Neuron (in vitro differentiated cells): ENCODE measurements around the gene LSM5.
"Not testable (repeated sequence)": the region's sequence is repeated elsewhere in the genome, so short reads cannot be mapped to it uniquely, and the experiment has no call there.

Source experiments
- H2AFZ ChIP-seq: one replicate; pipeline ENCODE4 v1.6.1; 2013; ENCODE audit warnings: low read depth, mild to moderate bottlenecking, inconsistent platforms, low read length, moderate library complexity
- H3K27me3 ChIP-seq: one replicate; pipeline ENCODE4 v1.6.1; 2013; ENCODE audit warnings: low read length; ENCODE audit not compliant: insufficient read depth
- H3K36me3 ChIP-seq: one replicate; pipeline ENCODE4 v1.6.1; 2013; ENCODE audit warnings: low read length; ENCODE audit not compliant: insufficient read depth
- H3K4me1 ChIP-seq: one replicate; pipeline ENCODE4 v1.6.1; 2013; ENCODE audit warnings: low read length; ENCODE audit not compliant: insufficient read depth
- H3K4me3 ChIP-seq: 2 replicates; pipeline ENCODE4 v1.5.1; 2013; ENCODE audit warnings: mild to moderate bottlenecking, low read length, moderate library complexity
- H3K9me3 ChIP-seq: one replicate; pipeline ENCODE4 v1.6.1; 2013; ENCODE audit warnings: low read length

LSM5 gene

DNA sequence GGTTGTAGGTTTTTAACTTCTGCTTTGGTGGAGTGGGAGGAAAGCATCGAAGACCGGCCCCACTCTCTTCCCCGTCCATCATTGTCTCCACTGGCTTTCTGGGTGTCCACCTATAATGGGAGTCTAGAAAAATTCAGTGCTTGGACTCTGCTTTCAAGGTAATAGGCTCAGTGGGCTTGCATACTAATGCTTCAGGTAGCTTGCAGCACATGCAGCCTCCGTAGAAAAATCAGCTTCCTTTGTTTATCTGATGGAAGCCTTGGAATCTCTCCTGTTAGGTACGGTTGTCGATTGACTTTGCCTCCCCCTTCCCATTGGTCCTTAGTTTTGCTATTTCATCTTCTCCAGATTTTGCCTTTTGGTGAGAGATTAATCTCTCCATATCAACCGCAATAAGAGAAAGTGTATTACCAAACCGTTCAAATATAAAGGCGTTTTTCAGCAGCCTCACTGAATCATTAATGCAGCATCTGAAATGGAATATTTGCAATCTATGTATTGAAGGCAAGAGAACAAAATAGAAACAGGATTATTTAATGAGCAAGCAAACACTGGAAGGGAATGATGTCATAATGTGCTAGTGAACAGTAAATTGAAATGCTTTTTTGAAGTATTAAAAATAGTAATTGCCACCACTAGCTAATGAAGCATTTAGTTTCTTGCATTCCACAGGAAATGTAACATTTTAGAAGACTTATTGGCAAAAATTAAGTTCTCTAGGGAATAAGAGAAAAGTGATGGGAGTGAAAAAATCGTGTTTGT is 6.1 kb upstream of the LSM5 start:
- Histone ChIP-seq H3K4me1 (peaks cover 20% of the 10 kb centered on the region), H3K36me3 (peaks cover 3% of the 10 kb centered on the region), H2AFZ (peak overlapping the region; percentile 87), H3K27me3 (no peaks in the 10 kb centered on the region), H3K4me3 (peak overlapping the region; percentile 98), H3K9me3 (no peaks in the 10 kb centered on the region)

GRCh38 chr7:32495298-32496051 is 5.3 kb upstream of the LSM5 start, which contains the start of gene AVL9:
AVL9 (plus strand) TSS chr7:32495489; CDS start chr7:32495710, 221 bp downstream.
- H3K36me3 ChIP-seq: peaks cover 3% of the 10 kb centered on the region
- no peaks in the 10 kb centered on the region for H3K27me3 ChIP-seq
- H3K4me1 ChIP-seq: peaks cover 16% of the 10 kb centered on the region
- H2AFZ ChIP-seq: peak within 1 kb of the TSS; percentile 93
- no peaks in the 10 kb centered on the region for H3K9me3 ChIP-seq
- peak within 1 kb of the TSS; percentile 98 for H3K4me3 ChIP-seq

DNA sequence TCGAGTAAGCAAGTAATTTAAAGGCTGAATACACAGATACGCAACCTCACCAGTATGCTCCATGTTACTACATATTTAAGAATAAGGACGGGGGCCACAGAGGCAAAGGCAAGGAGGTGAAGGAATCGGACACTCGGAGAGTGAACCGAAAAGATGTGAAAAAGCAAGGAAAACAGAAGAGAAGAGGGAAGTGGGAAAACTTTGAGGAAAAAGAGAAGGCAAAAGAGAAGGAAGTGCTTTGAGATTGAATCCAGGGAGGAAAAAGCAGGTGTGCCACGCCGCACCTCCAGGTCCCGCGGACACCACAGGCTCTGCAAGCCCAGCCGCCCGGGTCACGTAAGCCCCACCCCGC is 4.7 kb upstream of the LSM5 start:
- peak overlapping the region; percentile 93 for H2AFZ ChIP-seq
- peaks cover 3% of the 10 kb centered on the region for H3K36me3 ChIP-seq
- H3K4me1 ChIP-seq: peaks cover 16% of the 10 kb centered on the region
- H3K27me3 ChIP-seq: no peaks in the 10 kb centered on the region
- H3K4me3 ChIP-seq: peak overlapping the region; percentile 97
- no peaks in the 10 kb centered on the region for H3K9me3 ChIP-seq

DNA sequence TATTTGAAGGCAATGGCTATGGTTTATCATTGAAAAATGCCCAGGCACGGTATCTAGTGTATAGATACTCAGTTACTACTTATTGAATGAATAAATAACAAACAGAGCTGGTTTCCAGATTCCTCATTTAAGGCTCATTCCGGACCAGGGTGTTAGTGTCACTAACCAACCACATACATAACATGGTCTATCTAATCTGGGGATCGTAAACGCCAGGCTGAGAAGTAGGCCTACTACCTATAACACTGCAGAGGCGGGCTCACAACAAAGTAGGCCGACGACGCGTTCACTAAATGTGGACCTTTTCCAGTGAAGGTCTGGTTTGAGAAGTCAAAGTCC is 423 bp downstream of the LSM5 start:
- Histone ChIP-seq H3K36me3 (peaks cover 19% of the 10 kb centered on the region), H2AFZ (peak overlapping the region; percentile 85), H3K4me1 (peaks cover 19% of the 10 kb centered on the region), H3K4me3 (peak overlapping the region; percentile 89), H3K9me3 (no peaks in the 10 kb centered on the region), H3K27me3 (no peaks in the 10 kb centered on the region)

DNA sequence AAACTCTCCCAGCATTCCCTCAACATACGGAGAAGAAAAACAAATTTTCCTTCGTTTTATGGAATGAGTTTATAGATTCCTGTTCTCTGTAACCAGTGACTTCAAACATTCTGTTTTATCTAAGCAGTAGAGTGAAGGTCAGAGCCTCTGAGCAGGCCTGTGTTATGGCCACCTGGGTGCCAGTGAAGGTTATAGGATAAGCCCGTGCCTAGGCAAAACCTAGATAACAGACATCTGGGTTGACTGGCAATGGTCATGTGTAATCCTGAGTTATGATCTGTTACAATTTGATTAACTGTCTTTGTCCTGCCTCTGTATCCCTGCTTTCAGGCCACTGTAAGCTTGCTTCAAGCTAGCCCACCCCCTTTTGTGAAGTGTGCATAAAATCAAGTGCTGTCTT is 8.3 kb downstream of the LSM5 start:
- Histone ChIP-seq H3K4me3 (no peak overlapping the region), H3K36me3 (peaks cover 10% of the 10 kb centered on the region), H3K9me3 (no peaks in the 10 kb centered on the region), H3K4me1 (no peaks in the 10 kb centered on the region), H2AFZ (no peak overlapping the region), H3K27me3 (no peaks in the 10 kb centered on the region)

GRCh38 chr7:32481176-32481575 is 9.0 kb downstream of the LSM5 start:
- no peaks in the 10 kb centered on the region for H3K4me1 ChIP-seq
- peaks cover 3% of the 10 kb centered on the region for H3K36me3 ChIP-seq
- H2AFZ ChIP-seq: no peak overlapping the region
- no peaks in the 10 kb centered on the region for H3K9me3 ChIP-seq
- H3K4me3 ChIP-seq: no peak overlapping the region
- no peaks in the 10 kb centered on the region for H3K27me3 ChIP-seq

DNA sequence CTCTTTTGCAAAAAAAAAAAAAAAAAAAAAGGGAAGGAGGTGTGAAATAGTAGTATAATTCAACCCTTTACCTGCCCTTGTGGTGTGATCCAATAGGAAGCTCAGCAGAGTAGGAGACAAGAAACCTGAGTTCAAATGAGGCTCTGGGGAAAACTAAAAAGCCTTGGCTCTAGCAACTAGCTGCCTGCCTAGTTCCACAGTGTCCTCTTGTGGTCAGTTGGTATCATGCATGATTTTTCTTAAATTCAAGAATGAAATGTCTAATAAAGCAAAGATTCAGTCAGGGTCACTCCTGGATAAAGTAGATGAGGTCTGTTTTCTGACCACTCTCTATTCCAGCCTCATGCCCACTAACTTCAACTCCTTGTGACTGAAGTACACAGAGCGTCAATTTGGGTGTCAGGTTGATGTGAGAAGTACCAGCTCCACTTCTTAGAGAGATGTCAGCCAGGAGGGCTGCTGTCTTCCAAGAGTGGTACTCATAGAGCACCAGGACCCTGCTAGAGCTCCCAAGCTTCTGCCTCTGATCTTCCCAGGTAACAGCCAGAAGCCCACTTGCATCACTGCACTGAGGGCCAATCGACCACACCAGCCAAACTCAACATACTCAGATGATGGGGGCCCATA is 10.5 kb downstream of the LSM5 start:
- H3K36me3 ChIP-seq: no peaks in the 10 kb centered on the region
- no peaks in the 10 kb centered on the region for H3K4me1 ChIP-seq
- H3K4me3 ChIP-seq: no peak overlapping the region
- H3K9me3 ChIP-seq: no peaks in the 10 kb centered on the region
- H2AFZ ChIP-seq: no peak overlapping the region
- H3K27me3 ChIP-seq: no peaks in the 10 kb centered on the region

DNA sequence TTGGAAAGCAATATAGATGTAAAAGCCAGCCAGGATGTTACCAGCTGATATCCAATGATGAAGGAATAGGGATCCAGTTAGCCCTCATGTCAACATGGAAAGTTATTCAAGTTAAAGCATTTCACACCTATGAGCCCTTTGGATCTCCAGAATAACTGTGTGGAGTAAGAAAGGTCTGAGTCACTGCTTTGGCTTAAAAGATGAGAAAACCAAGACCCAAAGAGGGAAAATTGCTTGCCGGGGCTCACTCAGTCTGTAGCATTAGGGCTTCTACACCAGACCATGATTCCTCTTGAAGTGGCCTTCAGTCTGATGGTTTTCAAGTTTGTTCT is 12.6 kb downstream of the LSM5 start:
- Histone ChIP-seq H3K27me3 (no peaks in the 10 kb centered on the region), H3K4me3 (no peak overlapping the region), H3K9me3 (no peaks in the 10 kb centered on the region), H2AFZ (no peak overlapping the region), H3K36me3 (no peaks in the 10 kb centered on the region), H3K4me1 (no peaks in the 10 kb centered on the region)

GRCh38 chr7:32476816-32477648 is 13.1 kb downstream of the LSM5 start:
- H3K4me1 ChIP-seq: no peaks in the 10 kb centered on the region
- no peaks in the 10 kb centered on the region for H3K27me3 ChIP-seq
- H3K4me3 ChIP-seq: no peak overlapping the region
- no peaks in the 10 kb centered on the region for H3K9me3 ChIP-seq
- H2AFZ ChIP-seq: no peak overlapping the region
- no peaks in the 10 kb centered on the region for H3K36me3 ChIP-seq

GRCh38 chr7:32474008-32474407 is 16.2 kb downstream of the LSM5 start:
- Histone ChIP-seq H3K4me3 (no peak overlapping the region), H3K36me3 (no peaks in the 10 kb centered on the region), H3K27me3 (no peaks in the 10 kb centered on the region), H3K4me1 (no peaks in the 10 kb centered on the region), H3K9me3 (no peaks in the 10 kb centered on the region), H2AFZ (no peak overlapping the region)

DNA sequence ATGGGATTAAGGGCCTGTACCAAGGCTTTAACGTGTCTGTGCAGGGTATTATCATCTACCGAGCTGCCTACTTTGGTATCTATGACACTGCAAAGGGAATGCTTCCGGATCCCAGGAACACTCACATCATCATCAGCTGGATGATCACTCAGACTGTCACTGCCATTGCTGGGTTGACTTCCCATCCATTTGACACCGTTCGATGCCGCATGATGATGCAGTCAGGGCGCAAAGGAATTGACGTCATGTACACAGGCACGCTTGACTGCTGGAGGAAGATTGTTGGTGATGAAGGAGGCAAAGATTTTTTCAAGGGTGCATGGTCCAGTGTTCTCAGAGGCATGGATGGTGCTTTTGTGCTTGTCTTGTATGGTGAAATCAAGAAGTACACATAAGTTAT is 18.2 kb downstream of the LSM5 start:
- H3K4me3 ChIP-seq: no peak overlapping the region
- no peaks in the 10 kb centered on the region for H3K27me3 ChIP-seq
- H3K36me3 ChIP-seq: no peaks in the 10 kb centered on the region
- no peaks in the 10 kb centered on the region for H3K4me1 ChIP-seq
- H2AFZ ChIP-seq: no peak overlapping the region
- H3K9me3 ChIP-seq: no peaks in the 10 kb centered on the region

DNA sequence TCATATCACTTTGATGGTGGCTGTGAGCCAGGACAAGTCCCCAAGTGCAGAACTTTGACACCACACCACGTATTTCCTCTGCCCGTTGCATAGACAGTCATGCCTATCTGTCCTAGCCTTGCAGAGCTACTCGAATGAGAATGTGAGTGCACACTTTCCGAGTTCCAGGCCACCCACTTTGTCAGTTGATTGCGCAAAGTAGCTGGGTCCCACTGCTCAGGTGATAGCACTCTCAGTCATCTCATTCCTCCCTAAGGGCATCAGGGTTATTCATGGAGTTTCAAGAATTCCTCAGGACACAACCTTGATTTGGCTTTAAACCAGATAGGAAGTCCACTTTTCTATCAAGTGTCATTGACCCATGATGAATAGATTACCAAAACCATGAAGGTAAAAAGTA is 19.3 kb downstream of the LSM5 start:
- Histone ChIP-seq H2AFZ (no peak overlapping the region), H3K4me3 (no peak overlapping the region), H3K36me3 (no peaks in the 10 kb centered on the region), H3K9me3 (no peaks in the 10 kb centered on the region), H3K27me3 (no peaks in the 10 kb centered on the region), H3K4me1 (no peaks in the 10 kb centered on the region)

- H2AFZ ChIP-seq, H3K4me3 ChIP-seq, H3K4me1 ChIP-seq, H3K9me3 ChIP-seq, H3K27me3 ChIP-seq, H3K36me3 ChIP-seq: not testable (repeated sequence)
These were observed 20.2 kb downstream of the LSM5 start for GRCh38 chr7:32470004-32470403.
